K562 (cell line): ENCODE data around the gene ILK. TPM values are rescaled to one million over a fixed set of nuclear protein-coding genes. Genes with fewer than 3 reads are reported as not detected.
A peak's percentile ranks its signal among the peaks of the same experiment; 100 is the strongest.

Source experiments
- ARHGAP35 ChIP-seq: fragments of 450-650 bp; IDR thresholded peaks from 2 replicates; pipeline ENCODE4 v1.6.1; 2018; ENCODE audit not compliant: partially characterized antibody
- CBX8 ChIP-seq: fragments of 200-600 bp; sonication (generic); IDR thresholded peaks from 2 replicates; pipeline ENCODE4 v1.6.1; 2012; ENCODE audit warnings: borderline replicate concordance, mixed run types, low read depth, mild to moderate bottlenecking, moderate library complexity, mixed read lengths, low read length, control low read depth, inconsistent platforms; ENCODE audit not compliant: poor library complexity, severe bottlenecking; ENCODE audit errors: extremely low read depth
- CHCHD3 ChIP-seq: fragments of 250-450 bp; sonication (Bioruptor Pico); IDR thresholded peaks from 2 replicates; pipeline ENCODE4 v2.1.2; 2022; ENCODE audit warnings: mild to moderate bottlenecking
- EP400 ChIP-seq: fragments of 450-650 bp; IDR thresholded peaks from 2 replicates; pipeline ENCODE4 v1.6.1; 2017; ENCODE audit warnings: antibody characterized with exemption, mild to moderate bottlenecking, moderate library complexity
- FOXJ2 ChIP-seq: fragments of 200-800 bp; sonication (Bioruptor generic); IDR thresholded peaks from 2 replicates; pipeline ENCODE4 v1.6.1; 2016; ENCODE audit warnings: missing genetic modification characterization, missing compliant biosample characterization
- GTF2E2 ChIP-seq: fragments of 200-800 bp; sonication (Bioruptor generic); IDR thresholded peaks from 2 replicates; pipeline ENCODE4 v1.6.1; 2016; ENCODE audit warnings: missing genetic modification characterization, missing compliant biosample characterization
- HSF4 ChIP-seq: fragments of 250-450 bp; sonication (Bioruptor Pico); IDR thresholded peaks from 2 replicates; pipeline ENCODE4 v2.1.2; 2022; ENCODE audit warnings: mild to moderate bottlenecking, moderate library complexity, borderline replicate concordance
- MEF2A ChIP-seq: IDR thresholded peaks from 2 replicates; pipeline ENCODE4 v1.6.1; 2011; ENCODE audit warnings: low read depth, mild to moderate bottlenecking, low read length, moderate library complexity; ENCODE audit not compliant: control insufficient read depth
- MIER1 ChIP-seq: fragments of 450-650 bp; IDR thresholded peaks from 2 replicates; pipeline ENCODE4 v1.6.1; 2016; ENCODE audit warnings: antibody characterized with exemption, mild to moderate bottlenecking, low read depth
- POLR2G ChIP-seq: fragments of 200-400 bp; formaldehyde crosslinking; IDR thresholded peaks from 2 replicates; pipeline ENCODE4 v1.6.1; 2017; ENCODE audit warnings: low read depth, mild to moderate bottlenecking, antibody characterized with exemption, low read length, moderate library complexity
- PRPF4 ChIP-seq: fragments of 200-400 bp; formaldehyde crosslinking; IDR thresholded peaks from one replicate; pipeline ENCODE4 v1.6.1; 2017; ENCODE audit warnings: low read length, low read depth, mild to moderate bottlenecking; ENCODE audit not compliant: insufficient read depth, poor library complexity, severe bottlenecking
- SMAD2 ChIP-seq: fragments of 150-350 bp; IDR thresholded peaks from 2 replicates; pipeline ENCODE4 v1.6.1; 2014; ENCODE audit warnings: low read depth, mild to moderate bottlenecking, low read length
- SMARCA4 ChIP-seq: fragments of 450-650 bp; IDR thresholded peaks from 2 replicates; pipeline ENCODE4 v1.6.1; 2016
- SOX6 ChIP-seq: fragments of 450-650 bp; IDR thresholded peaks from 2 replicates; pipeline ENCODE4 v1.6.1; 2014; ENCODE audit warnings: mild to moderate bottlenecking
- SRF ChIP-seq, 2 experiments: fragments of 250-450, 450-650 bp in 1 of 2; sonication (Bioruptor Pico) in 1 of 2; sonication (generic) in 1 of 2; formaldehyde crosslinking; IDR thresholded peaks; 2 replicates each; pipeline versions ENCODE4 v1.5.0 to v1.5.1; 2020 to 2022; ENCODE audit warnings: mild to moderate bottlenecking in 1 of 2, missing genetic modification reagents in 1 of 2
- UBTF ChIP-seq, 2 experiments: IDR thresholded peaks; 2 replicates each; pipeline ENCODE4 v1.6.1; 2012; ENCODE audit warnings: improper control_type of control experiment in 2 of 2, low read depth in 2 of 2, low read length in 2 of 2, borderline replicate concordance in 1 of 2
- ZBTB12 ChIP-seq: fragments of 250-450 bp; sonication (Bioruptor Pico); IDR thresholded peaks from 2 replicates; pipeline ENCODE4 v1.4.0; 2020
- ZNF561 ChIP-seq: fragments of 450-650 bp; formaldehyde crosslinking; conservative IDR thresholded peaks from 2 replicates; pipeline ENCODE4 v1.4.0; 2020; ENCODE audit warnings: mild to moderate bottlenecking, moderate library complexity
- ZNF707 ChIP-seq: fragments of 250-450 bp; sonication (Bioruptor Pico); conservative IDR thresholded peaks from 2 replicates; pipeline ENCODE4 v1.8.0; 2022; ENCODE audit warnings: inconsistent platforms, mild to moderate bottlenecking, moderate library complexity
- polyA plus RNA-seq, 8 experiments: library from polyadenylated mRNA; depleted of rRNA in 4 of 8; stranded (reverse) in 5 of 8; unstranded in 3 of 8; fragments of >200 nt; fragmentation: Nextera tagmentation in 2 of 8; fragmentation: Illumina TruSeq in 1 of 8; extraction: Ambion mirVana in 2 of 8; extraction: Trizol in 1 of 8; gene quantifications; 2 replicates each; pipeline versions ENCODE4 v1.2.1 to v1.2.3, GENCODE V29; 2011 to 2014; ENCODE audit warnings: inconsistent platforms in 1 of 8, missing spikeins in 1 of 8
- total RNA-seq, 7 experiments: library from RNA; depleted of rRNA in 6 of 7; stranded (reverse); fragments of >200 nt in 6 of 7; fragmentation: Illumina TruSeq in 2 of 7; extraction: Trizol in 2 of 7; gene quantifications; 2 replicates each; pipeline versions ENCODE4 v1.2.1 to v1.2.3, GENCODE V29; 2011 to 2021; ENCODE audit warnings: low replicate concordance in 1 of 7
- TF ChIP-seq, protein P1 (sequence below): fragments of 250-450 bp; sonication (Bioruptor Pico); IDR thresholded peaks from 2 replicates; pipeline ENCODE4 v1.9.0; 2021; ENCODE audit warnings: mild to moderate bottlenecking
- TF ChIP-seq, protein P2 (sequence below): fragments of 450-650 bp; formaldehyde crosslinking; IDR thresholded peaks from 2 replicates; pipeline ENCODE4 v1.4.0; 2020; ENCODE audit warnings: mild to moderate bottlenecking, moderate library complexity

ILK gene
- total and polyA plus RNA-seq, 9 of the 15 experiments (the other 6 are each of a cell fraction or from before 2014, with no cell fraction given) = 43.3 to 95.9 (median 58.9) TPM

- TF ChIP-seq, protein P1, sequence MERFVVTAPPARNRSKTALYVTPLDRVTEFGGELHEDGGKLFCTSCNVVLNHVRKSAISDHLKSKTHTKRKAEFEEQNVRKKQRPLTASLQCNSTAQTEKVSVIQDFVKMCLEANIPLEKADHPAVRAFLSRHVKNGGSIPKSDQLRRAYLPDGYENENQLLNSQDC (CRISPR knock-in tag) = no peak
- TF ChIP-seq ZBTB12 (CRISPR knock-in tag) (no peak; the same call in 1 of the 2 replicates), POLR2G (peak; percentile 90), FOXJ2 (0 out of 2 replicates have a peak, but pooled peaks have one; percentile 27), GTF2E2 (tag) (no peak), CBX8 (no peak), ARHGAP35 (no peak), HSF4 (CRISPR knock-in tag) (no peak), ZNF707 (CRISPR knock-in tag) (no peak), SMAD2 (no peak), SOX6 (peak; percentile 47), PRPF4 (no peak), MIER1 (no peak), EP400 (peak; percentile 96), UBTF (IDR thresholded peaks at IDR 0.05; ENCODE audit: borderline replicate concordance in 1 of 2, low read depth in 2 of 2, low read length in 2 of 2) (peak; percentile 49 to 80), SMARCA4 (0 out of 2 replicates have a peak, but pooled peaks have one; percentile 7), SRF (CRISPR knock-in tag; IDR thresholded peaks at IDR 0.05) (no peak), CHCHD3 (CRISPR knock-in tag) (no peak), MEF2A (no peak), ZNF561 (CRISPR knock-in tag) (0 out of 2 replicates have a peak, but pooled peaks have one; percentile 25)
- TF ChIP-seq, protein P2, sequence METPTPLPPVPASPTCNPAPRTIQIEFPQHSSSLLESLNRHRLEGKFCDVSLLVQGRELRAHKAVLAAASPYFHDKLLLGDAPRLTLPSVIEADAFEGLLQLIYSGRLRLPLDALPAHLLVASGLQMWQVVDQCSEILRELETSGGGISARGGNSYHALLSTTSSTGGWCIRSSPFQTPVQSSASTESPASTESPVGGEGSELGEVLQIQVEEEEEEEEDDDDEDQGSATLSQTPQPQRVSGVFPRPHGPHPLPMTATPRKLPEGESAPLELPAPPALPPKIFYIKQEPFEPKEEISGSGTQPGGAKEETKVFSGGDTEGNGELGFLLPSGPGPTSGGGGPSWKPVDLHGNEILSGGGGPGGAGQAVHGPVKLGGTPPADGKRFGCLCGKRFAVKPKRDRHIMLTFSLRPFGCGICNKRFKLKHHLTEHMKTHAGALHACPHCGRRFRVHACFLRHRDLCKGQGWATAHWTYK = 0 out of 2 replicates have a peak, but pooled peaks have one; percentile 9
Observed at GRCh38 chr11:6603287-6604080, at the start of gene ILK, which contains the start of gene RRP8 (continued).
